Stimulated activated CD4-positive, alpha-beta T cell treated with anti-CD3 and anti-CD28 coated beads, TNF-alpha, amount 100 ng/mL, for 48 hours (primary cell): ENCODE measurements around the gene MSANTD1.

Experiments
- DNase-seq, 3 donors: peaks; one replicate each; pipeline ENCODE4 v3.0.0-alpha.2; 2020; ENCODE audit warnings: low read depth in 3 of 3

MSANTD1 gene

DNA sequence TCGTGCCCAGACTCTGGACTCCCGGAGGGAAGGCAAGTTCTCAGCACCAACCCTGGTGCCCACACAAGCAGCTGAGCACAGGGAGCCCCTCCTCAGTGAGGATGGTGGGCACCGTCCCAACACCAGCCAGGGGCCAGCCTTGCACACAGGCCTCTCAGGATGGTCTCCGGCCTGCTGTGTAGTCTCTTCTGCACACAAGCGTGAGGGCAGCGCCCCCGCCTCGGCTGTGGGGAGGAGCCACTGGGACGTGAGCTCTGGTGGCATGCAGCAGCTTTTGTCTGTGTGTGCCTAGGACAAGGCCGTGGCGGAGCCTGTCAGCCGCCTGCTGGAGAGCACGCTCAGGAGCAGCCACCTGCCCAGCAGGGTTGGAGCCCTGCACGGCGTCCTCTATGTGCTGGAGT is 16.1 kb upstream of the MSANTD1 start:
- no peak for DNase-seq

GRCh38 chr4:3233391-3234071 is 15.4 kb upstream of the MSANTD1 start:
- DNase-seq: no peak

- no peak for DNase-seq
These were observed 14.6 kb upstream of the MSANTD1 start for GRCh38 chr4:3234171-3235029.

DNA sequence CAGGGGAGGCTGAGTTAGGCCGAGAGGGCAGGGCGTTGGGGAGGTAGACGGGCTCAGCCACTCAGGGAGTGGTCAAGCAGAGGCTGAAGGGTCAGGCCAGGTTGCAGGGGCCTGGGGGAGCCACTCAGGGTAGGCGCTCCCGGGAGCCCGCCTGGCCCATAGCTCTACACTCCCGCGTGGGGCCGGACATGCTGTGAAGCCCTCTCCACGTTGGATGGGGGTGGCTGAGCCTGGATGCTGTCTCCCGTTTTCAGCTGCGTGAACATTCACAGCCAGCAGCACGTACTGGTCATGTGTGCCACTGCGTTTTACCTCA is 14.0 kb upstream of the MSANTD1 start:
- DNase-seq: no peak

DNA sequence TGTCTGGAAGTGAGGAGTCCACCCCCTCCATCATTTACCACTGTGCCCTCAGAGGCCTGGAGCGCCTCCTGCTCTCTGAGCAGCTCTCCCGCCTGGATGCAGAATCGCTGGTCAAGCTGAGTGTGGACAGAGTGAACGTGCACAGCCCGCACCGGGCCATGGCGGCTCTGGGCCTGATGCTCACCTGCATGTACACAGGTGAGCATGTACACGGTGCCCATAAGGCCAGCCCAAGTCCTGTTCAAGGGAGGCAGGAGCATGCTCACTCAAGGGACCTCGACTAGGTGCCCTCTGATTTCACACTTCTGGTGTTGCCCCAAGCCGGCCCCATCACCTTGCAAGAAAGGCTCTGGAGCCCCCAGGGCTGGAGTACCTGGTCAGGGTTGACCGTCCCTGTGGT is 13.4 kb upstream of the MSANTD1 start:
- DNase-seq: no peak

DNA sequence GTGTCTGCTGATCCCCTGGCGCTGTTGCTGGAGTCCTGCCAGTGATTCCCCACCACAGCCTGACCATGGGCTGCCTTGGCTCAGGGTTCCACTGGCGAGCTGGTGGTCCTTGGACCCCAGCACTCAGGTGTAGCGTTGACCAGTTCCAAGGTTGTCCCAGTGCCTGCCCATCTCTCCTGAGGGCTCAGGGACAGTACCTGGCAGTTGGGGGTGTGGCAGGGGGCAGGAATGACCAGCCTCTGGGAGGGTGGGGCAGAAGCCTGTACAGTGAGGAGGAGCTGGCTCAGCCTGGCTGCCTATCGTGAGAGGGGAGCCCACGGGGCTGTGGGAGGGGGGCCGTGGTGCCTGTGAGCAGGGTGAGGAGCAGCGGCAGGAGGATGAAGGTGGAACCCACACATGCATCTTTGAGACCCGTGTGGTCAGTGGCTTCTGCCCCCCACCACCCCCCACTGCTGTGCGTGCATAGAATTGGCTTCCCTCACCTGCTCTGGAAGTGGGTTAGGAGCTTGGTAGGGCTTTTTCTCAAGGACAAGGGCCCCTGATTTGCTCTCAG is 12.6 kb upstream of the MSANTD1 start:
- DNase-seq: no peak

- no peak for DNase-seq
These were observed 11.7 kb upstream of the MSANTD1 start for GRCh38 chr4:3237266-3237665.

DNA sequence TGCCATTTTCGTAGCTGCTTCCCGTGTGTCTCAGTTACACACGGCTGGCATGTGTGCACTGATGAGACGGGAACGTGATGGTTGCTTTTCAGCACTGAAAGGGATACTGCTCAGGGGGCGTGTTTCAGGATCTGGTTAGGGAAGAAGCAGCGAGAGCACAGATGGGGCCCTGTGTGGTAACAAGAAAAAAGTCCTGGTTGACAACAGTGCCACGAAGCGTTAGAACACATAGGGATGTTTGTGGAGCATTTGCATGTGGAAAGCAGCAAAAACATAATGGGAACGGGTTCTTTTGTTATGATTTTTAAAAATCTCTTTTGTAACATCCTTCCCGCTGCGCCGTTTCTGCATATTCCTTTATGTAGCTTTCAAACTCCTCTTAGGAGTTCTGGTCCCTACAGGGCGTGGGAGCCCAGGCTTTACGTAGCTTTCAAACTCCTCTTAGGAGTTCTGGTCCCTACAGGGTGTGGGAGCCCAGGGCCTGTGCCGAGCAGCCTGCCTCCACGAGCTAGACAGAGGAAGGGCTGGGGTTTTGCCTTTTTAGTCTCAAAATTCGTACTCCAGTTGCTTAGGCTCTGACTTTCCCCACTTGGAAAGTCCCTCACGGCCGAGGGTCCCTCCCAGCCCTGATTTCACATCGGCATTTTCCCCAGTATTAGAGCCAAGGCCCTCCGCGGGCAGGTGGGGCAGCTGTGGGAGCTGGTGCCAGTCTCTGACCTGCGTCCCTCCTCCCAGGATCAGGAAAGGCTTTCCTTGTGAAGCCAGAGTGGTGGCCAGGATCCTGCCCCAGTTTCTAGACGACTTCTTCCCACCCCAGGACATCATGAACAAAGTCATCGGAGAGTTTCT is 11.0 kb upstream of the MSANTD1 start:
- no peak for DNase-seq

DNA sequence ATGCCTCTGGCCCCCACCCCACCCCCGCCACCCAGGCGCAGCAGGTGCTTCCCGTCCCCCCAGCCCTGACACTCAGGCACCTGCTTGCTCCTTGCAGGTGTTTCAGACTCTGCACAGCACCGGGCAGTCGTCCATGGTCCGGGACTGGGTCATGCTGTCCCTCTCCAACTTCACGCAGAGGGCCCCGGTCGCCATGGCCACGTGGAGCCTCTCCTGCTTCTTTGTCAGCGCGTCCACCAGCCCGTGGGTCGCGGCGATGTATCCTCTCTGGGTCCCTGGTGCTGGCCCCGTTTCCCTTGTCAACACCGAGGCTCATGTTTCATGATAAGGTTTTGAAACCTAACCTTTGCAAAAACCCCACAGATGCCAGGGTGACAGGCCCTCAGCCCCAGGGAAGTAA is 10.2 kb upstream of the MSANTD1 start:
- no peak for DNase-seq

- DNase-seq: no peak
These were observed 9.7 kb upstream of the MSANTD1 start for GRCh38 chr4:3239303-3239702.

DNA sequence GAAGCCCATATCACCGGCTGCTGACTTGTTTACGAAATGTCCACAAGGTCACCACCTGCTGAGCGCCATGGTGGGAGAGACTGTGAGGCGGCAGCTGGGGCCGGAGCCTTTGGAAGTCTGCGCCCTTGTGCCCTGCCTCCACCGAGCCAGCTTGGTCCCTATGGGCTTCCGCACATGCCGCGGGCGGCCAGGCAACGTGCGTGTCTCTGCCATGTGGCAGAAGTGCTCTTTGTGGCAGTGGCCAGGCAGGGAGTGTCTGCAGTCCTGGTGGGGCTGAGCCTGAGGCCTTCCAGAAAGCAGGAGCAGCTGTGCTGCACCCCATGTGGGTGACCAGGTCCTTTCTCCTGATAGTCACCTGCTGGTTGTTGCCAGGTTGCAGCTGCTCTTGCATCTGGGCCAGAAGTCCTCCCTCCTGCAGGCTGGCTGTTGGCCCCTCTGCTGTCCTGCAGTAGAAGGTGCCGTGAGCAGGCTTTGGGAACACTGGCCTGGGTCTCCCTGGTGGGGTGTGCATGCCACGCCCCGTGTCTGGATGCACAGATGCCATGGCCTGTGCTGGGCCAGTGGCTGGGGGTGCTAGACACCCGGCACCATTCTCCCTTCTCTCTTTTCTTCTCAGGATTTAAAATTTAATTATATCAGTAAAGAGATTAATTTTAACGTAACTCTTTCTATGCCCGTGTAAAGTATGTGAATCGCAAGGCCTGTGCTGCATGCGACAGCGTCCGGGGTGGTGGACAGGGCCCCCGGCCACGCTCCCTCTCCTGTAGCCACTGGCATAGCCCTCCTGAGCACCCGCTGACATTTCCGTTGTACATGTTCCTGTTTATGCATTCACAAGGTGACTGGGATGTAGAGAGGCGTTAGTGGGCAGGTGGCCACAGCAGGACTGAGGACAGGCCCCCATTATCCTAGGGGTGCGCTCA is 8.7 kb upstream of the MSANTD1 start:
- DNase-seq: no peak

DNA sequence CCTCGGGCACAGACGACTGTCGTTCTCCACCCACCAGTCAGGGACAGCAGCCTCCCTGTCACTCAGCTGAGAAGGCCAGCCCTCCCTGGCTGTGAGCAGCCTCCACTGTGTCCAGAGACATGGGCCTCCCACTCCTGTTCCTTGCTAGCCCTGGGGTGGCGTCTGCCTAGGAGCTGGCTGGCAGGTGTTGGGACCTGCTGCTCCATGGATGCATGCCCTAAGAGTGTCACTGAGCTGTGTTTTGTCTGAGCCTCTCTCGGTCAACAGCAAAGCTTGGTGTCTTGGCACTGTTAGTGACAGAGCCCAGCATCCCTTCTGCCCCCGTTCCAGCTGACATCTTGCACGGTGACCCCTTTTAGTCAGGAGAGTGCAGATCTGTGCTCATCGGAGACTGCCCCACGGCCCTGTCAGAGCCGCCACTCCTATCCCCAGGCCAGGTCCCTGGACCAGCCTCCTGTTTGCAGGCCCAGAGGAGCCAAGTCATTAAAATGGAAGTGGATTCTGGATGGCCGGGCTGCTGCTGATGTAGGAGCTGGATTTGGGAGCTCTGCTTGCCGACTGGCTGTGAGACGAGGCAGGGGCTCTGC is 7.9 kb upstream of the MSANTD1 start:
- no peak for DNase-seq

DNA sequence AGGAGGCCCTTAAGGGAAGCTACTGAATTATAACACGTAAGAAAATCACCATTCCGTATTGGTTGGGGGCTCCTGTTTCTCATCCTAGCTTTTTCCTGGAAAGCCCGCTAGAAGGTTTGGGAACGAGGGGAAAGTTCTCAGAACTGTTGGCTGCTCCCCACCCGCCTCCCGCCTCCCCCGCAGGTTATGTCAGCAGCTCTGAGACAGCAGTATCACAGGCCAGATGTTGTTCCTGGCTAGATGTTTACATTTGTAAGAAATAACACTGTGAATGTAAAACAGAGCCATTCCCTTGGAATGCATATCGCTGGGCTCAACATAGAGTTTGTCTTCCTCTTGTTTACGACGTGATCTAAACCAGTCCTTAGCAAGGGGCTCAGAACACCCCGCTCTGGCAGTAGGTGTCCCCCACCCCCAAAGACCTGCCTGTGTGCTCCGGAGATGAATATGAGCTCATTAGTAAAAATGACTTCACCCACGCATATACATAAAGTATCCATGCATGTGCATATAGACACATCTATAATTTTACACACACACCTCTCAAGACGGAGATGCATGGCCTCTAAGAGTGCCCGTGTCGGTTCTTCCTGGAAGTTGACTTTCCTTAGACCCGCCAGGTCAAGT is 6.9 kb upstream of the MSANTD1 start:
- DNase-seq: no peak

DNA sequence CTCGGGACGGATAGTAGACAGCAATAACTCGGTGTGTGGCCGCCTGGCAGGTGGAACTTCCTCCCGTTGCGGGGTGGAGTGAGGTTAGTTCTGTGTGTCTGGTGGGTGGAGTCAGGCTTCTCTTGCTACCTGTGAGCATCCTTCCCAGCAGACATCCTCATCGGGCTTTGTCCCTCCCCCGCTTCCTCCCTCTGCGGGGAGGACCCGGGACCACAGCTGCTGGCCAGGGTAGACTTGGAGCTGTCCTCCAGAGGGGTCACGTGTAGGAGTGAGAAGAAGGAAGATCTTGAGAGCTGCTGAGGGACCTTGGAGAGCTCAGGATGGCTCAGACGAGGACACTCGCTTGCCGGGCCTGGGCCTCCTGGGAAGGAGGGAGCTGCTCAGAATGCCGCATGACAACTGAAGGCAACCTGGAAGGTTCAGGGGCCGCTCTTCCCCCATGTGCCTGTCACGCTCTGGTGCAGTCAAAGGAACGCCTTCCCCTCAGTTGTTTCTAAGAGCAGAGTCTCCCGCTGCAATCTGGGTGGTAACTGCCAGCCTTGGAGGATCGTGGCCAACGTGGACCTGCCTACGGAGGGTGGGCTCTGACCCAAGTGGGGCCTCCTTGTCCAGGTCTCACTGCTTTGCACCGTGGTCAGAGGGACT is 5.7 kb upstream of the MSANTD1 start:
- DNase-seq: no peak

DNA sequence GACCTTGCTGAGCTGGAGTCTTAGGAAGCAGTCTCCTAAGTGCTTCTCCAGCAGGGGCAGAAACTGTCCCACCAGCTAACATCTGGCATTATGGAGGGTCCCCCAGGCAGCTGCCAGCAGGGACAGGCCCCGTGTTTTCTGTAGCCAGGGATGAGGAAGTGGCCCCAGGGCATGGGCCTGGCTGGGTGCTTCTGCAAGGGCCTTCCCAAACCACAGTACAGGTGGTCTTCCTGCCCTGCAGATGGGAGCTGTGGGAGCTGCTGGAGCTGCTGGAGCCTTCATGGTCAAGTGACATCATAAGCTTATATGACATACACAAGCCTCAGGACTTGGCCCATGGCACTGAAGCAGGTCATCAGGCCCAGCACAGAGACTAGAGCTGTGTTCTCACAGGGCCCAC is 5.0 kb upstream of the MSANTD1 start:
- DNase-seq: no peak

DNA sequence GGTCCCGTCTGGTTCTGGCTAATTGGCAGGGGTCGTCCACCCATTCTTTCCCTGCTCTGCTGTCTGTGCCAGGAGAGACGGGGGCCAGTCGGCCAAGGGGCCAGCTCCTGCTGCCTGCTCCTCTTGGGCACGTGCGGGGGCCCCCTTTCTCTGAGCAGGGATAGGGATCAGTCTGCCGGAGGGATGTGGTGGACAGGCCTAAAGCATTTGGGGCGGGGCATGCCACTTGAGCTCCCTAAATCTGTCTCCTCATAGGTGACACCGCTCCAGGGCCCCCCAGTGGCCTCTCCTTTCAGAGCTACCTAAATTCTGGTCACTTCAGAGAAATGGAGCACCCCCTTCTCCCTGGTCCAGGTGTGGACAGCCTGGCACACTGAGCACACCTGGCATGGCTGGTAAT is 4.2 kb upstream of the MSANTD1 start:
- DNase-seq: no peak

GRCh38 chr4:3245676-3246075 is 3.3 kb upstream of the MSANTD1 start:
- DNase-seq: no peak

DNA sequence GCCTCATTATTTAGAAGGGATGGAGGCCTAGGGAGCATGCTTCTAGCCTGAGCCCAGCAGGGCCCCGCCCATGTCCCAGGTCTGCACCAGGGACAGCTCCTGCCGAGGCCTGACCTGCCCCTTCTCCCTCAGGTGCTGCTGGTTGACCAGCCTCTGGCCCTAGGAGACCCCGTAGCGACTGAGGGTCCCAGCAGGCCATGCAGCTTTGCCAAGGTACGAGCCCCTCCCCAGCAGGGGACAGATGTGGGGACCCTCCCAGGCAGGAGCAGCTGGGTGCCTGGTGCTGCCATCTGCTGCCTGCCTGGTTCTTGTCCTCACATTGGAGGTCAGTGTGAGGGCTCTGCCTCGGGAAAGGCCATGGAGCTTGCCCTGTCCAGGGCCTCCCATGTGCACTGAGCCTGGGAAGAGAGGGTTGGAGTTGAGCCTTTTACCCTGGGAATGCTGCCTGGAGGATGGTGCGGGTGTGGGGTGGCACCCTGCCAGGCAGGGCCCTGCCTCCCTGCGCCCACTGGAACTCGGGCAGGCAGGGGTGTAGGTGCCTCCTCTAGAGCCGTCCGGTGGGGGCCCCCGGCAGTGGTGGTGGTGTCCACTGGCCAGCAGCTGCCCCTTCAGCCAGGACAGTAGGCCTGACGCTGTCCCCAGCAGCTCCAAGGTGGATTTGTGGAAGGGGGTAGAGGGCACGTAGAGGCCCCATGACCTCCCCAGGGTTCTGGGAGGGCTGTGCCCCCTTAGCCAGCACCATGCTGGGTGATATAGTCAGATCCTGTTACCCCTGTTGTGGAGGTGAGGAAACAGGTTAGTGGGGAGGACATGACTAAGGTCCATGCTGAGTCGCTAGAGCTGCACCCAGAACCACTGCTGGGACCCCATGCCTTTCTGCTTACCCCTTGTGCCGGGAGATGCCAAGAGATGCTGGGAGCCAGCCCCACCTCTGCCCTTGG is 2.2 kb upstream of the MSANTD1 start:
- no peak for DNase-seq
